SU-DHL-6 (cell line): ENCODE data around the gene EFNA1.

Experiments
- H2AFZ ChIP-seq: fragments of 200-600 bp; sonication (generic); 2 replicates; pipeline ENCODE4 v1.6.1; 2014; ENCODE audit warnings: low read depth, mild to moderate bottlenecking, moderate library complexity, mixed read lengths, antibody characterized with exemption, low read length; ENCODE audit not compliant: severe bottlenecking
- H3F3A ChIP-seq: fragments of 200-600 bp; shearing (Covaris generic); 2 replicates; pipeline ENCODE4 v1.6.0; 2016; ENCODE audit warnings: antibody characterized with exemption, mild to moderate bottlenecking; ENCODE audit not compliant: insufficient read depth
- H3K27ac ChIP-seq: fragments of 200-600 bp; sonication (generic); 2 replicates; pipeline ENCODE4 v1.5.1; 2016; ENCODE audit warnings: low read depth, mild to moderate bottlenecking, low read length, moderate library complexity, mixed read lengths
- H3K27me3 ChIP-seq: fragments of 200-600 bp; sonication (generic), shearing (Covaris generic); 2 replicates; pipeline ENCODE4 v1.6.0; 2014; ENCODE audit warnings: mild to moderate bottlenecking, low read length
- H3K36me3 ChIP-seq: fragments of 200-600 bp; sonication (generic); 2 replicates; pipeline ENCODE4 v1.6.1; 2014; ENCODE audit warnings: mild to moderate bottlenecking, low read length, mixed read lengths
- H3K4me2 ChIP-seq: fragments of 300-600, 200-600 bp; shearing (Covaris generic), sonication (generic); 2 replicates; pipeline ENCODE4 v1.6.0; 2014; ENCODE audit warnings: low read length, low read depth, mild to moderate bottlenecking; ENCODE audit not compliant: poor library complexity, severe bottlenecking
- H3K4me3 ChIP-seq: fragments of 200-600 bp; sonication (generic); 2 replicates; pipeline ENCODE4 v1.5.1; 2014; ENCODE audit warnings: antibody characterized with exemption, low read length, mild to moderate bottlenecking, mixed read lengths; ENCODE audit not compliant: insufficient read depth, poor library complexity, severe bottlenecking
- H3K79me2 ChIP-seq: fragments of 200-600 bp; sonication (generic); 2 replicates; pipeline ENCODE4 v1.6.1; 2014; ENCODE audit warnings: mild to moderate bottlenecking, low read length, moderate library complexity; ENCODE audit not compliant: insufficient read depth
- H3K9ac ChIP-seq: fragments of 200-600 bp; sonication (generic); 2 replicates; pipeline ENCODE4 v1.7.0; 2014; ENCODE audit warnings: mild to moderate bottlenecking, low read length
- H3K9me2 ChIP-seq: fragments of 200-600 bp; sonication (generic); replicated peaks from 2 replicates; pipeline ENCODE4 v1.6.1; 2014; ENCODE audit warnings: low read length; ENCODE audit not compliant: insufficient read depth
- H3K9me3 ChIP-seq: fragments of 200-600 bp; sonication (generic); 2 replicates; pipeline ENCODE4 v1.6.1; 2014; ENCODE audit warnings: low read length, mixed read lengths; ENCODE audit not compliant: insufficient read depth
- H4K20me1 ChIP-seq: fragments of 200-600 bp; sonication (generic); 2 replicates; pipeline ENCODE4 v1.6.1; 2014; ENCODE audit warnings: low read depth, mild to moderate bottlenecking, antibody characterized with exemption, low read length, moderate library complexity, mixed read lengths
- EZH2phosphoT487 ChIP-seq: fragments of 200-600 bp; sonication (generic), shearing (Covaris generic); conservative IDR thresholded peaks from 2 replicates; pipeline ENCODE4 v1.6.1; 2018; ENCODE audit warnings: mild to moderate bottlenecking, antibody characterized with exemption, low read length, moderate library complexity, mixed read lengths
- TF ChIP-seq, protein P1 (sequence below): fragments of 200-600 bp; sonication (generic); IDR thresholded peaks from one replicate; pipeline ENCODE4 v1.5.1; 2017; ENCODE audit warnings: antibody characterized with exemption, mild to moderate bottlenecking, low read length, moderate library complexity; ENCODE audit not compliant: insufficient read depth, poor library complexity, severe bottlenecking

Gene EFNA1

DNA sequence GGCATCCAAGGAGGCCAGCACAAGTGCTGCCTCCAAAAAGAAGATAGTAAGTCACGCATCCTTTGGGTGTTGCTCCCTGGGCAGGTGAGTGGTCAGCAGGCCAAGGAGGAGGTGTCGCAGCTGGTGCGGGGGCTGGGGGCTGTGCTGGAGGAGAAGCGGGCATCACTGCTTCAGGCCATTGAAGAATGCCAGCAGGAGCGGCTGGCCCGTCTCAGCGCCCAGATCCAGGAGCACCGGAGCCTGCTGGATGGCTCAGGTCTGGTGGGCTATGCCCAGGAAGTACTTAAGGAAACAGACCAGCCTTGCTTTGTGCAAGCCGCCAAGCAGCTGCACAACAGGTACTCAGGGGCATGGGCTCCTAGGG lies 50.2 kb downstream of the EFNA1 start:
- no peak overlapping the region for H3K4me3 ChIP-seq
- H3K79me2 ChIP-seq = peaks cover 2% of the 10 kb centered on the region; the same call in 1 of the 2 replicates
- no peak overlapping the region for H3K4me2 ChIP-seq
- no peaks in the 10 kb centered on the region for H3K36me3 ChIP-seq
- TF ChIP-seq, protein P1, sequence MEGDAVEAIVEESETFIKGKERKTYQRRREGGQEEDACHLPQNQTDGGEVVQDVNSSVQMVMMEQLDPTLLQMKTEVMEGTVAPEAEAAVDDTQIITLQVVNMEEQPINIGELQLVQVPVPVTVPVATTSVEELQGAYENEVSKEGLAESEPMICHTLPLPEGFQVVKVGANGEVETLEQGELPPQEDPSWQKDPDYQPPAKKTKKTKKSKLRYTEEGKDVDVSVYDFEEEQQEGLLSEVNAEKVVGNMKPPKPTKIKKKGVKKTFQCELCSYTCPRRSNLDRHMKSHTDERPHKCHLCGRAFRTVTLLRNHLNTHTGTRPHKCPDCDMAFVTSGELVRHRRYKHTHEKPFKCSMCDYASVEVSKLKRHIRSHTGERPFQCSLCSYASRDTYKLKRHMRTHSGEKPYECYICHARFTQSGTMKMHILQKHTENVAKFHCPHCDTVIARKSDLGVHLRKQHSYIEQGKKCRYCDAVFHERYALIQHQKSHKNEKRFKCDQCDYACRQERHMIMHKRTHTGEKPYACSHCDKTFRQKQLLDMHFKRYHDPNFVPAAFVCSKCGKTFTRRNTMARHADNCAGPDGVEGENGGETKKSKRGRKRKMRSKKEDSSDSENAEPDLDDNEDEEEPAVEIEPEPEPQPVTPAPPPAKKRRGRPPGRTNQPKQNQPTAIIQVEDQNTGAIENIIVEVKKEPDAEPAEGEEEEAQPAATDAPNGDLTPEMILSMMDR = no peak
- no peak for TF ChIP-seq EZH2phosphoT487
- H3K9ac ChIP-seq = no peak overlapping the region
- H3K27ac ChIP-seq = no peak overlapping the region
- H3K27me3 ChIP-seq = no peaks in the 10 kb centered on the region
- no peaks in the 10 kb centered on the region for H3K9me2 ChIP-seq
- H2AFZ ChIP-seq = no peak overlapping the region
- no peaks in the 10 kb centered on the region for H3K9me3 ChIP-seq
- peaks cover 7% of the 10 kb centered on the region for H3F3A ChIP-seq
- H4K20me1 ChIP-seq = no peaks in the 10 kb centered on the region

DNA sequence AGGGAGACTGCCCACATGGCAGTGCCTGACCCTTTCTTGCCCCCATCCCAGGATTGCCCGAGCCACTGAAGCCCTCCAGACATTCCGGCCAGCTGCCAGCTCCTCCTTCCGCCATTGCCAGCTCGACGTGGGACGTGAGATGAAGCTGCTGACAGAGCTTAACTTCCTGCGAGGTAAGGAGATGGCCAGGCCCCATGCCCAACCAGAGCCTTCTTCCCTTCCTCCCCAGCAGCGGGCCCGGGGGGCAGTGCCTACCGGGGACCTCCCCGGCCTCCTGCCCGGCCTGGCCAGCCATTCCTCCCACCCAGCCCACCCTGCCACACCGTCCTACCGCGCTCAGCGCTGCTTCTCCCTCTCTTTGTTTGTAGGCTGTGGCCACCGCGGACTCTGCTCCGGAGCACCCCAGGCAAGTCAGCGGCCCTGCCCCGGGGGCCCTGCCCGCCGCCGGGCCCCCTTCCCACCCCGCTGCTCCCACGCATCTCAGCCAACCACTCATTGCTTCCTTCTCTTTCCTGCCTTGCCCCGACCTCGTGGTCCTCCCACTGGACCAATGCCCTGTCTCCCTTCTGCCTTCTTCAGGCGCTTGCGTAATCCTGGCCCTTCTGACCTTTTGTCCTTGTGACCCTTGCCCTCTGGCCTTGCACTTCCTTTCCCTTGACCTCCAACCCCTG lies 50.9 kb downstream of the EFNA1 start:
- Histone ChIP-seq H3K4me2 (no peak overlapping the region), H3K27ac (no peak overlapping the region), H3K4me3 (no peak overlapping the region), H3K9ac (no peak overlapping the region), H3K36me3 (no peaks in the 10 kb centered on the region), H3K79me2 (no peaks in the 10 kb centered on the region), H3K9me3 (no peaks in the 10 kb centered on the region), H3K27me3 (no peaks in the 10 kb centered on the region), H3K9me2 (no peaks in the 10 kb centered on the region), H3F3A (peaks cover 7% of the 10 kb centered on the region), H4K20me1 (no peaks in the 10 kb centered on the region), H2AFZ (no peak overlapping the region)
- no peak for TF ChIP-seq EZH2phosphoT487
- TF ChIP-seq, protein P1 = no peak

DNA sequence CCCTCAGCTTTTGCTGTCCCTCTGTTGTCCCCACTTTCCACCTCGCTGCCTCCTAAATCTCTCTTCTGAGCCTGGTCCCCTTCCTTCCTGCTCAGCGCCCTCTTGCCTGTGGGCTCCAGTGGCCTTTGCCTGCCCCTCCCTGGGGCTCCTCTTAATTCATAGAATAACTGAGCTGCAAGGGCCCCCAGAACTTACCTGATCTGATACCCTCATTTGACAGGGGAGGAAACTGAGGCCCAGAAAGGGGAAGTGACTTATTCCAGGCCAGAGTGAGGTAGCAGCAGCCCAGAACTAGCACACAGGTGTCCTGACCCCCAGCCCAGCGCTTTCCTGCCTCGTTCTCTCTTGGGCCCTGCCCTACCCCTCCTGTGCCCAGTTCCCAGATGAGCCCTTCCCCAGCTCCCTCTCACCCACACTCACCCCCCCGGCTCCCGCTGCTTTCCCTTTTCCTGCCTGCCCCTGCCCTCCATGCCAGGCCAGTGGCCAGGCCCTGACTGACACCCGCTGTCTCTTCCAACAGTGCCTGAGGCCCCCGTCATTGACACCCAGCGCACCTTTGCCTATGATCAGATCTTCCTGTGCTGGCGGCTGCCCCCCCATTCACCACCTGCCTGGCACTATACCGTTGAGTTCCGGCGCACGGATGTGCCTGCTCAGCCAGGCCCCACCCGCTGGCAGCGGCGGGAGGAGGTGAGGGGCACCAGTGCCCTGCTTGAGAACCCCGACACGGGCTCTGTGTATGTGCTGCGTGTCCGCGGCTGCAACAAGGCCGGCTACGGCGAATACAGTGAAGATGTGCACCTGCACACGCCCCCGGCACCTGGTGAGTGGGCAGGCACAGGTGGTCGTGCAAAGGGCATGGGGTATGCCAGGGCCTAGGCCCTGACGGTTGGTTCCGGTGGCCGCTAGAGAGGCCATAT lies 51.7 kb downstream of the EFNA1 start:
- Histone ChIP-seq H3K9ac (no peak overlapping the region), H3K27ac (no peak overlapping the region), H3K27me3 (no peaks in the 10 kb centered on the region), H3K9me2 (no peaks in the 10 kb centered on the region), H3K36me3 (no peaks in the 10 kb centered on the region), H3K9me3 (no peaks in the 10 kb centered on the region), H3K4me2 (no peak overlapping the region), H3K79me2 (no peaks in the 10 kb centered on the region), H4K20me1 (no peaks in the 10 kb centered on the region), H3K4me3 (no peak overlapping the region), H3F3A (peaks cover 7% of the 10 kb centered on the region), H2AFZ (no peak overlapping the region)
- TF ChIP-seq EZH2phosphoT487 = no peak
- TF ChIP-seq, protein P1 = no peak
